DMS53 treated with DMSO at 0.1 percent for 48 hours (cell line): ENCODE data around the gene ANKLE2.
A peak's percentile ranks its signal among the peaks of the same experiment; 100 is the strongest.
"Not testable (repeated sequence)": the region's sequence is repeated elsewhere in the genome, so short reads cannot be mapped to it uniquely, and the experiment has no call there.

Experiments
- DNase-seq: peaks from one replicate; lab custom pipeline; 2025; ENCODE audit not compliant: unreplicated experiment; lab: John Stamatoyannopoulos, UW

Gene ANKLE2

GRCh38 chr12:132692030-132692429 is 69.6 kb downstream of the ANKLE2 start:
- DNase-seq, result not testable (repeated sequence)

GRCh38 chr12:132690112-132690511 is 71.5 kb downstream of the ANKLE2 start:
- DNase-seq, result no peak

- no peak for DNase-seq
Observed at GRCh38 chr12:132689227-132689626, 72.4 kb downstream of the ANKLE2 start.

GRCh38 chr12:132687211-132688164 is 74.1 kb downstream of the ANKLE2 start, which contains the start of the genes POLE and PXMP2:
POLE (minus strand) TSS chr12:132687342; CDS start chr12:132687315, 27 bp downstream.
PXMP2 (plus strand) TSS chr12:132687587; CDS start chr12:132687671, 84 bp downstream.
- peak; percentile 82 for DNase-seq

- DNase-seq, result no peak
Observed at GRCh38 chr12:132686825-132687210, 74.8 kb downstream of the ANKLE2 start.

- DNase-seq, result no peak
Observed at GRCh38 chr12:132685400-132685799, 76.2 kb downstream of the ANKLE2 start.

GRCh38 chr12:132677492-132677891 is 84.1 kb downstream of the ANKLE2 start:
- DNase-seq, result no peak

GRCh38 chr12:132675757-132676432 is 85.7 kb downstream of the ANKLE2 start:
- DNase-seq, result no peak
